ENCODE results near the gene H2BK1.

Gene H2BK1

GRCh38 chr7:151166629-151167196, 43.6 kb downstream of the H2BK1 start:
- no peak for TF ChIP-seq CTCF (conservative IDR thresholded peaks at IDR 0.05; ENCODE audit: low read depth, low read length)
- no peak for DNase-seq (ENCODE audit: low read depth)
- H3K4me3 ChIP-seq (ENCODE audit: low read depth, low read length), result no peak overlapping the region

DNA sequence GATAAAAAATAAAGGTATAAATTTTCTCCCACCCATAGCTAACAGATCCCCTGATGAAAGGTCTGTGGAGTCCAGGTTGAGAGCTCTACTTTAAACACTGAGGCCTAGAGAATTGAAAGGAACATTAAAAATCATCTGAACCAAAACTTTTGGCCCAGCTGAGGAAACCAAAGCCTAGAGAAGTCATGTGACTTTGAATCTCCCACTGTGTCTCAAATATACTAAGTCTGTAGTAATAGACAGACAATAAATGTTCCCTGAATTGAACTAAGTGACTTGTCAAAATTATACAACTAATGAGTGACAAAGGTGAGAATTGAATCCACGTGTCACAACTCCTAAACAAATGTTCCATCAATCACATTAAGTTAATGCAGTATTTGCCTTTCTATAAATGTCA, 48.5 kb downstream of the H2BK1 start:
- H3K4me3 ChIP-seq (ENCODE audit: low read depth, low read length), result no peak overlapping the region
- no peak for TF ChIP-seq CTCF (conservative IDR thresholded peaks at IDR 0.05; ENCODE audit: low read depth, low read length)
- DNase-seq (ENCODE audit: low read depth), result no peak
